ENCODE data around the gene MAP1LC3B2.

Gene MAP1LC3B2

DNA sequence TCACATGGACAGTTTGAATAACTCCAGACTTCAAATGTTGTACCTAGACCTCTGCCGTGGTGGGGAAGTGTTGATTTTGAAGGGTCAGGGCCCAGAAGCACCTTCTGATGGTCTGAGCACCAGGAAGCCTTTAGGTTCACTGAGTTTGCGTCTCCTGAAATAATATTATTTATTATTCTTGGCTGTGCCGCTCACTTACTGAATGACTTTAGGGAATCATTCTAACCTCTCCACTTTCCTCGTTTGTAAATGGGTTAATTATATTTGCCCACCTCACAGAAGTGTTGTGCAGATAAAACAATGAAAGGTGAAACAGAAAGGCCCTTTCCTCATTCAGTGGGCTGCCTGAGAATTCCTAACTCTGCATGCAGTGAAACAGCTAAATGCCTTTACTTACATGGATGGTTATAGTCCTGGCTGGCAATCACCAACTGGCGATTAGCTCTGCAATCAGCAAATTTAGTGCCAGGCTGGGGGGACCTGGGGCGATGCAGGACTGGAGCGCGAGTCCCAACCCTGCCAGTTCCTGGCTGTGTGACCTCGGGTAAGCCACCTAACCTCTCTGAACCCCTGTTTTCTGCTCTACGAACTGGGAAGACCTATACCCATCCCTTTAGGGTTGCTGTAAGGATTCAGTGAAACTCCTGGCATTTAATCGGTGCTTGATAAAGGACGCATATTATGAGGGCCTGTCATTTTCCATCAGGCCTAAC lies 57.5 kb downstream of the MAP1LC3B2 start:
- no peak for DNase-seq

DNA sequence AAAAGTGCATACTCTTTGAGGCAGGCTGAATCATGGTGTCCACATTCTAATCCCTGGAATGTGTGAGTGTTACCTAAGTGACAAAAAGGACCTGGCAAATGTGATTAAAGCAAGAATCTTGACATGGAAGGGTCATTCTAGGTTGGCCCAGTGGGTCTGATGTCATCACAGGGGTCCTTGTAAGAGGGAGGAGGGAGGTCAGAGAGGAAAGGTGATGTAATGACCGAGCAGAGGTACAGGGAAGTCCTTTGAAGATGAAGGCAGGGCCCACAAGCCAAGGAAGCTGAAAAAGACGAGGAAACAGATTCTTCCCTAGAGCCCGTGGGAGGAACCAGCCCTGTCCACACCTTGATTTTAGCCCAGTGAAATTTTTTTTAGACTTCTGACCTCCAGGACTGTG lies 60.1 kb downstream of the MAP1LC3B2 start:
- DNase-seq = no peak

DNA sequence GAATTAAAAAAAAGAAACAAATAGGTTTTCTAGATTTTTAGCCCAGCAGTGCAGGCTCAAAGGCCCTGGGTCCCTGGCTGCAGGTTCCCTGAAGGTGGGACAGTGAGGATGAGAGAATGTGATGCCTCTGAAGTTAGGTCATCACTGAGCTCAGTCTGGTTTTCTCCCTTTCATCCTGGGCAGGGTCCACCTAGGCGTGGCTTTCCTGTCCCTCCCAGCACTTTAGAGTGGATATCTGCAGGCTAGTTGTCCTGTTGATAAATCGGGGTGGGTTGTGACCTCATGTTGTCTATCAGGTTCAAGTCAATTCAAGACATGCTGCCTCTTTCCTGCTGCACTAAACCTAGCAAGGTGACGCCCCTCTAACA lies 60.9 kb downstream of the MAP1LC3B2 start:
- no peak for DNase-seq

DNA sequence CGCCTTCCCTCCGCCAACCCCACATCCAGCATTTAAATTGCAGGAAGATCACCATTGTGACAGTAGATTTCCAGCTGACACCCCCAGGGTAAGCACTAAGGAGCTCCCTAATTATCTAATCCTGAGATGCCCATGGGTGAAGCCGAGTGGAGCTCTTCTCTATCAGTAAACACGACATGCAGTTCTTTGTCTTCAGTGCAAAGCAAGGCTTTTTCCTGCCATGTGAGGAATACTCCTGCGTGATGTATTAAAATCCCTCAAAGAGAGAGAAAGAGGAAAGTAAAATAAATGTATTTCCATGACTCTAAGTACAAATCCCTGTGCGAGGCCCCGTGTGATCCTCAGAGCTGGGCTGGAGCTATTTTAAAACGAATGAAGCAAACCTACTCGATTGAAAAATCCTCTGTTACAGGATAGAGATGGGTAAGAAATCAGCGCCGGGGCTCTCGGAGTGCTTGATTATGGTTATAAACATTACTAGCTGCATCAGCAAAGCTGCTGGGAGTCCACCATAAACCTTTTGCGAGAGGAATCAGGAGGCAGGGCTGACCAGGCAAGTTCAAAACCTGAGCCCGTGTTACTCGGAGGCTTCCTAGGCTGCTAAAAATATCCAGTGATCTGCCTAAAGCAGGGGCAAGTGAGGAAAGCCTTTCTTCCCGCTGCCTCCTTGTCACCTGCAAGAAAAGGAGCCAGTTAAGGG lies 61.5 kb downstream of the MAP1LC3B2 start:
- DNase-seq = no peak

DNA sequence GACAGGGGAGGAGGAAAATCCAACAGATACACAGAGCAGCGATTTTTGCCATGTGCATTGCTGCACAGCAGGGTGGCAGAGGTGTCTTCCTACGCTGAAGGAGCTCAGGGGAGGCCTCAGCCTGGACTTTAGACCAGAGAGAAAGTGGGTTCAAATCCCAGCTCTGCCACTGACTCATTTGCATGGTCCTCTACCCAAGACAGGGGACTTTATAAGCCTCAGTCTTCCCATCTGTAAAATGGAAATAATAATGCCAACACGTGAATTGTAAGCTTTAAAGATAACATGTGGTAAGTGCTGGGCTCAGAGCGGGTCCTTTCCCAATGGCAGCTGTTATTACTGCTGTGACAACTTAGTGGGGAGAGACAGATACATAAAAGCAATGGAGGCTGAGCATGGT lies 62.0 kb downstream of the MAP1LC3B2 start:
- DNase-seq = no peak

DNA sequence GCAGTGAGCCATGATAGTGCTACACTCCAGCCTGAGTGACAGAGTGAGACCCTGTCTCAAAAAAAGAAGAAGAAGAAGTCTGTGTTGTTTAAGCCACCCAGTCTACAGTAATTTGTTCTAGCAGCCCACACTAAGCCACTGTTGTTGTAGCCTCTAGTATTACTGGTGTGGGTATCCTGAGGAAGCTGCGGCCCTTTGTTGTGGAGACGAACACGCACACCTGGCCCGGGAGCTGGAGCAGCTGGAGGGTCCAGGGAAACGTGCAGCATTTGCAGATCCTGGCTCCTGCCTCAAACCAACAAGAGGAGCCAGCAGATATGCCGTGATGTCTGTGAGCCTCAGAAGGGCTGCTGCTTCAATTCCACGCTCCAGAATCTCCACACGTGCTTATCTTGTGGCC lies 65.3 kb downstream of the MAP1LC3B2 start:
- no peak for DNase-seq

DNA sequence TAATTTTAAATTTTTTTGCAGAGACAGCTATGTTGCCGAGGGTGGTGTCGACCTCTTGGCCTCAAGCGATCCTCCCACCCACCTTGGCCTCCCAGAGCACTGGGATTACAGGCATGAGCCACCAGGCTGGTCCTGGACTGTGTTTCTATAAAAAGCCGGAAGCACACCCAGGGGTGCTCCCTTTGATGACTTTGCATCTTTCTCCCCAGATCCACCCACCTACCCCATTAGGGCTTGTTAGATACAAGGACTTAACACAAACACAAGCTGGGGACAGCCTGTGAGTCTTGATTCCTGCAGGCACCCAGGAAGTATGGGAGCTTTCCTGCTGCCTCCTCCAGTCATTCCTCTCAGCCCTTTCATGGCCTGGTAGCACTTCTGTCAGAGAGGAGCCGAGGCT lies 67.0 kb downstream of the MAP1LC3B2 start:
- DNase-seq = no peak
